ENCODE data around the gene HAGHL.

DNA sequence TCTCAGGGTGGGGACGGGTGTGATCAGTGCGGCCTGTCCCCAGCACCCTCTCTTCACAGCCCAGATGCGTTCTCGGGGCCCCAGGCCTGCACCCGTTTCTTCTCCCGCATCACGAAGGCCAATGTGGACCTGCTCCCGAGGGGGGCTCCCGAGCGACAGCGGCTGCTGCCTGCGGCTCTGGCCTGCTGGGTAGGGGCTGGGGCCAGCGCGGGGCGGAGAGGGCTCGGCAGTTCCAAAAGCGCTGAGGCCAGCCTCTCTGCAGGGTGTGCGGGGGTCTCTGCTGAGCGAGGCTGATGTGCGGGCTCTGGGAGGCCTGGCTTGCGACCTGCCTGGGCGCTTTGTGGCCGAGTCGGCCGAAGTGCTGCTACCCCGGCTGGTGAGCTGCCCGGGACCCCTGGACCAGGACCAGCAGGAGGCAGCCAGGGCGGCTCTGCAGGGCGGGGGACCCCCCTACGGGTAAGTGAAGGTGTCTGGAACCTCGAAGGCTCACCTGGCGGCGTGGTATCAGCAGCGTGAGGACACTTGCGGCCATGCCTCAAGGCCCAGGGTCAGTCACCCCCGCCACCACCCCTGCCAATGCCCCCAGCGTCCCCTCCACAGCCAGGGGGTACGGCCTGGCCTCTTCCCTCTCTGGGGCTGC, 38.1 kb downstream of the HAGHL start:
- TF ChIP-seq, protein P1, sequence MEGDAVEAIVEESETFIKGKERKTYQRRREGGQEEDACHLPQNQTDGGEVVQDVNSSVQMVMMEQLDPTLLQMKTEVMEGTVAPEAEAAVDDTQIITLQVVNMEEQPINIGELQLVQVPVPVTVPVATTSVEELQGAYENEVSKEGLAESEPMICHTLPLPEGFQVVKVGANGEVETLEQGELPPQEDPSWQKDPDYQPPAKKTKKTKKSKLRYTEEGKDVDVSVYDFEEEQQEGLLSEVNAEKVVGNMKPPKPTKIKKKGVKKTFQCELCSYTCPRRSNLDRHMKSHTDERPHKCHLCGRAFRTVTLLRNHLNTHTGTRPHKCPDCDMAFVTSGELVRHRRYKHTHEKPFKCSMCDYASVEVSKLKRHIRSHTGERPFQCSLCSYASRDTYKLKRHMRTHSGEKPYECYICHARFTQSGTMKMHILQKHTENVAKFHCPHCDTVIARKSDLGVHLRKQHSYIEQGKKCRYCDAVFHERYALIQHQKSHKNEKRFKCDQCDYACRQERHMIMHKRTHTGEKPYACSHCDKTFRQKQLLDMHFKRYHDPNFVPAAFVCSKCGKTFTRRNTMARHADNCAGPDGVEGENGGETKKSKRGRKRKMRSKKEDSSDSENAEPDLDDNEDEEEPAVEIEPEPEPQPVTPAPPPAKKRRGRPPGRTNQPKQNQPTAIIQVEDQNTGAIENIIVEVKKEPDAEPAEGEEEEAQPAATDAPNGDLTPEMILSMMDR (IDR thresholded peaks at IDR 0.05; ENCODE audit: low read length): no peak
- no peak for TF ChIP-seq EZH2 (IDR thresholded peaks at IDR 0.05; ENCODE audit: borderline replicate concordance, low read length)

Data from OCI-LY1 (cell line).